Erythroblast (primary cell): ENCODE results near the gene RAB11FIP3.

ENCODE experiments used
- GATA1 ChIP-seq: IDR thresholded peaks from 2 replicates; pipeline ENCODE4 v1.6.1; 2011; ENCODE audit warnings: low read depth, mild to moderate bottlenecking, control low read depth, low read length, moderate library complexity
- POLR2A ChIP-seq: IDR thresholded peaks from 2 replicates; pipeline ENCODE4 v1.6.1; 2011; ENCODE audit warnings: mild to moderate bottlenecking, low read length

GRCh38 chr16:524274-525040, 99.0 kb downstream of the RAB11FIP3 start:
- TF ChIP-seq POLR2A (peak; percentile 7), GATA1 (no peak)
